Loucy (cell line): ENCODE data around the gene STT3A.

Experiments used
- CTCF ChIP-seq: fragments of 200-600 bp; sonication (generic); conservative IDR thresholded peaks from 2 replicates; pipeline ENCODE4 v1.5.1; 2014; ENCODE audit warnings: mild to moderate bottlenecking, antibody characterized with exemption, low read length
- EZH2phosphoT487 ChIP-seq: fragments of 200-600 bp; IDR thresholded peaks from 2 replicates; pipeline ENCODE4 v1.6.1; 2018; ENCODE audit warnings: antibody characterized with exemption, mild to moderate bottlenecking, moderate library complexity, borderline replicate concordance

- TF ChIP-seq CTCF (no peak), EZH2phosphoT487 (no peak)
Observed at GRCh38 chr11:125624756-125625213, 32.1 kb downstream of the STT3A start, which contains the start of gene CHEK1.
